Tibial artery (tissue), 4 donors: ENCODE measurements around the gene CEP162.
"Not testable (repeated sequence)": the region's sequence is repeated elsewhere in the genome, so short reads cannot be mapped to it uniquely, and the experiment has no call there.

Experiments used
- DNase-seq, 2 donors: peaks; one replicate each; pipeline ENCODE4 v3.0.0-alpha.2; 2019
- H3K27ac ChIP-seq, 2 donors: fragments of 200-600 bp; sonication (generic) in 1 of 2; 1 replicate in 1 of 2; 2 replicates in 1 of 2; pipeline ENCODE4 v1.5.1; 2018 to 2019; ENCODE audit warnings: mild to moderate bottlenecking in 1 of 2
- H3K27me3 ChIP-seq, 2 donors: fragments of 200-600 bp; sonication (generic) in 1 of 2; one replicate each; pipeline versions ENCODE4 v1.5.1 to v1.6.0; 2016 to 2019
- H3K36me3 ChIP-seq, 3 donors: fragments of 200-600 bp; sonication (generic) in 2 of 3; one replicate each; pipeline ENCODE4 v1.5.1; 2016 to 2019; ENCODE audit warnings: mild to moderate bottlenecking in 2 of 3
- H3K4me1 ChIP-seq, 4 donors: fragments of 200-600 bp; sonication (generic) in 2 of 4; 1 replicate in 3 of 4; 2 replicates in 1 of 4; pipeline ENCODE4 v1.5.1; 2016 to 2019
- H3K4me3 ChIP-seq, 2 donors: fragments of 200-600 bp; sonication (generic) in 1 of 2; 1 replicate in 1 of 2; 2 replicates in 1 of 2; pipeline ENCODE4 v1.5.1; 2018 to 2019; ENCODE audit warnings: mild to moderate bottlenecking in 2 of 2
- H3K9me3 ChIP-seq, 3 donors: fragments of 200-600 bp; sonication (generic) in 1 of 3; one replicate each; pipeline ENCODE4 v1.5.1; 2016 to 2019
- CTCF ChIP-seq, 2 experiments: fragments of 200-600 bp in 1 of 2; fragments of 450-650 bp in 1 of 2; IDR thresholded peaks; one replicate each; pipeline ENCODE4 v1.5.1; 2017 to 2019; ENCODE audit warnings: antibody characterized with exemption in 2 of 2, mild to moderate bottlenecking in 1 of 2, moderate library complexity in 1 of 2
- intact Hi-C: fragments of 100-400 bp; cut with DNase I; formaldehyde crosslinking; loops from one replicate; pipeline ENCODE4 v1.15.0; 2023; ENCODE audit warnings: low total_unique reads

The CEP162 gene

DNA sequence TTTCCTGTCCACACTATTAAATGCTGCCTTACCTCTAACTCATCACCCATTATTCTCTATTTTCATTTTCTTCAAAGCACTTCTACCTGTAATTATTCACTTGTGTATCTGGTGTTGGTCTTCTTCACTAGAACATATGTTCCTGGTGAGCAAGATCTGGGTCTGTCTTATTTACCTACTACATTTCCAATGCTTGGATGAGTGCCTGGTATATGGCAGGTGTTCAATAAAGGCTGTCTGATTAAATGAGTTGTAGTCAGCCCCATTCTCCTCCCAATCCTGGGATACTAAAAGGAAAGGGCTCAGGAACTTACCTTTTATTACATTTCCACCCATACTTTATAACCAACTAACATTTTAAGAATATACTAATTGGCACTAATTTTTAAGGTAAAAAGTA, 61.0 kb downstream of the CEP162 start:
- H3K27ac ChIP-seq: no peak overlapping the region
- TF ChIP-seq CTCF (IDR thresholded peaks at IDR 0.05): no peak
- H3K4me1 ChIP-seq: peaks cover 0 to 8% (median 1%) of the 10 kb centered on the region in 4 donors
- intact Hi-C loops: no loop called here
- peaks cover 8 to 26% (median 10%) of the 10 kb centered on the region in 3 donors for H3K36me3 ChIP-seq
- H3K9me3 ChIP-seq: no peaks in the 10 kb centered on the region
- DNase-seq: no peak
- H3K4me3 ChIP-seq: no peak overlapping the region
- no peaks in the 10 kb centered on the region for H3K27me3 ChIP-seq

GRCh38 chr6:84164328-84164727, 63.1 kb downstream of the CEP162 start:
- DNase-seq, H3K9me3 ChIP-seq, H3K27ac ChIP-seq, H3K27me3 ChIP-seq, intact Hi-C loops, H3K4me3 ChIP-seq: not testable (repeated sequence)
- peaks cover 3 to 23% (median 15%) of the 10 kb centered on the region in 3 donors for H3K36me3 ChIP-seq
- H3K4me1 ChIP-seq: peaks cover 0 to 11% (median 0%) of the 10 kb centered on the region in 4 donors

DNA sequence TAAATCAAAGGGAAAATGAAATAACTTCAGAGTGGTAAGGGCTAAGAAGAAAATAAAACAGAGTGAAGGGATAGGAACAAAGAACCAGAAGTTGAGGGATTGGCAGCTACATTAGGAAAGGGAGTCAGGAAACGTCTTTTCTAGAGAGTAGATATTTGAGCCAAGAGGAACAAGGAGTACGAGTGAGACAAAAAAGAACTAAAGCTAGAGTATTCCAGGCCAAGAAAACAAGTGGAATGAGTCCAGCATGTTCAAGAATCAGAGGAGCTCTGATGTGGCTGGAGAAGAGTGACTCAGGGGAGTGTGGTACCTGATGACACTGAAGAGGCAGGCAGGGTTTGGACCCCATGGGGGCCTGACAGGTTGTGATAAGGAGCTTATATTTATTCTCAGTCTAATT, 66.3 kb downstream of the CEP162 start:
- no peak overlapping the region for H3K27ac ChIP-seq
- intact Hi-C loops: no loop called here
- H3K27me3 ChIP-seq: no peaks in the 10 kb centered on the region
- no peak overlapping the region for H3K4me3 ChIP-seq
- H3K4me1 ChIP-seq: peaks cover 0 to 11% (median 0%) of the 10 kb centered on the region in 4 donors
- no peak for DNase-seq
- H3K9me3 ChIP-seq: no peaks in the 10 kb centered on the region
- TF ChIP-seq CTCF (IDR thresholded peaks at IDR 0.05): no peak
- H3K36me3 ChIP-seq: peaks cover 13 to 23% (median 14%) of the 10 kb centered on the region in 3 donors

- DNase-seq: no peak
- H3K27ac ChIP-seq: no peak overlapping the region
- H3K4me3 ChIP-seq: no peak overlapping the region
- no peak for TF ChIP-seq CTCF (IDR thresholded peaks at IDR 0.05)
- H3K27me3 ChIP-seq: no peaks in the 10 kb centered on the region
- intact Hi-C loops: no loop called here
- H3K9me3 ChIP-seq: no peaks in the 10 kb centered on the region
- H3K4me1 ChIP-seq: peaks cover 0 to 10% (median 0%) of the 10 kb centered on the region in 4 donors
- peaks cover 22 to 33% (median 29%) of the 10 kb centered on the region in 3 donors for H3K36me3 ChIP-seq
Observed at GRCh38 chr6:84156306-84156705, 71.1 kb downstream of the CEP162 start.

DNA sequence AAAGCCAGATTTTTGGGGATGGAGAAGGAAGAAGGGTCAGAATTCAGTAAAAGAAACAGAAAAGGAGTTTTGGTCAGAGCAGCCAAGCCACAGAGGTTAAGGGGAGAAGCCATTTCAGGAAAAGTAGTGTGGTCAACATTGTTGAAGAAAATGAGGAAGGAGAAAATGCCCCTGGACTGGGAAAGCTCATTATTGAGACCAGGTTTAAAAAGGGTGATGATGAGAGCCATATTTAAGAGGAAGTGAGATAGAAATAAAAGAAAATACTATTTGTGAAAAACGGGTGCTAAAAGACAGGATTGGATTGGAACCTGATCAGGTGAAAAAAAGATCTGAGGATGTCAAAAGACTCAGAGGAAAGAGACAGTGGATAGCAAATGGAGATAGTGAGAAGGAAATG, 75.8 kb downstream of the CEP162 start:
- no peaks in the 10 kb centered on the region for H3K9me3 ChIP-seq
- H3K36me3 ChIP-seq: peaks cover 13 to 24% (median 21%) of the 10 kb centered on the region in 3 donors
- H3K4me1 ChIP-seq: no peaks in the 10 kb centered on the region
- H3K27me3 ChIP-seq: no peaks in the 10 kb centered on the region
- intact Hi-C loops: no loop called here
- no peak overlapping the region for H3K4me3 ChIP-seq
- no peak for DNase-seq
- H3K27ac ChIP-seq: no peak overlapping the region
- TF ChIP-seq CTCF (IDR thresholded peaks at IDR 0.05): no peak

GRCh38 chr6:84150705-84151104, 76.7 kb downstream of the CEP162 start:
- intact Hi-C loops: no loop called here
- Histone ChIP-seq H3K4me1 (no peaks in the 10 kb centered on the region), H3K36me3 (peaks cover 18 to 29% (median 24%) of the 10 kb centered on the region in 3 donors), H3K27ac (no peak overlapping the region), H3K27me3 (no peaks in the 10 kb centered on the region), H3K4me3 (no peak overlapping the region), H3K9me3 (no peaks in the 10 kb centered on the region)
- TF ChIP-seq CTCF (IDR thresholded peaks at IDR 0.05): no peak
- no peak for DNase-seq
